Keratinocyte (primary cell): Measurements from ENCODE around the gene MMP2. TPM values are rescaled to one million over a fixed set of nuclear protein-coding genes. Genes with fewer than 3 reads are reported as not detected.

Source experiments
- DNase-seq: peaks from one replicate; pipeline ENCODE4 v3.0.0-alpha.2; 2011; ENCODE audit warnings: low read depth, missing footprints, low spot score
- FAIRE-seq: peaks from 2 replicates; lab custom pipeline; 2011; peaks lifted over from hg19 to GRCh38; lab: Jason Lieb, UNC
- H2AFZ ChIP-seq: 2 replicates; pipeline ENCODE4 v1.6.0; 2012; ENCODE audit warnings: low read length, control low read depth, inconsistent platforms; ENCODE audit not compliant: control insufficient read depth
- H3K27ac ChIP-seq: 2 replicates; pipeline ENCODE4 v1.5.1; 2011; ENCODE audit warnings: low read length; ENCODE audit not compliant: control insufficient read depth, insufficient read depth
- H3K27me3 ChIP-seq: 3 replicates; pipeline ENCODE4 v1.6.0; 2011; ENCODE audit warnings: low read length; ENCODE audit not compliant: control insufficient read depth, insufficient read depth; ENCODE audit errors: extremely low read depth
- H3K36me3 ChIP-seq, 2 experiments: 2 replicates in 1 of 2; 3 replicates in 1 of 2; pipeline ENCODE4 v1.5.1; 2011; ENCODE audit warnings: low read length in 2 of 2, mild to moderate bottlenecking in 1 of 2; ENCODE audit not compliant: control insufficient read depth in 2 of 2, insufficient read depth in 2 of 2; ENCODE audit errors: extremely low read depth in 1 of 2
- H3K4me1 ChIP-seq: 3 replicates; pipeline ENCODE4 v1.5.1; 2011; ENCODE audit warnings: low read length; ENCODE audit not compliant: control insufficient read depth, insufficient read depth; ENCODE audit errors: extremely low read depth
- H3K4me2 ChIP-seq: 3 replicates; pipeline ENCODE4 v1.6.0; 2011; ENCODE audit warnings: low read depth, low read length; ENCODE audit not compliant: control insufficient read depth, insufficient read depth; ENCODE audit errors: extremely low read depth
- H3K4me3 ChIP-seq, 3 experiments: fragments of 200-600 bp in 1 of 3; sonication (generic) in 1 of 3; 2 replicates in 2 of 3; 3 replicates in 1 of 3; pipeline ENCODE4 v1.5.1; 2011 to 2016; ENCODE audit warnings: low read length in 3 of 3, mild to moderate bottlenecking in 3 of 3, control low read depth in 2 of 3, inconsistent platforms in 1 of 3, low read depth in 1 of 3, mixed read lengths in 1 of 3, mixed run types in 1 of 3, moderate library complexity in 1 of 3; ENCODE audit not compliant: control insufficient read depth in 2 of 3, insufficient read depth in 2 of 3; ENCODE audit errors: extremely low read depth in 1 of 3
- H3K79me2 ChIP-seq: 2 replicates; pipeline ENCODE4 v1.6.0; 2012; ENCODE audit warnings: low read length; ENCODE audit not compliant: control insufficient read depth, insufficient read depth
- H3K9ac ChIP-seq: 3 replicates; pipeline ENCODE4 v1.6.0; 2011; ENCODE audit warnings: low read length; ENCODE audit not compliant: control insufficient read depth, insufficient read depth; ENCODE audit errors: extremely low read depth
- H3K9me1 ChIP-seq: 3 replicates; pipeline ENCODE4 v1.6.0; 2011; ENCODE audit warnings: low read length; ENCODE audit not compliant: control insufficient read depth, insufficient read depth; ENCODE audit errors: extremely low read depth
- H3K9me3 ChIP-seq: 2 replicates; pipeline ENCODE4 v1.5.1; 2012; ENCODE audit warnings: low read depth, low read length; ENCODE audit not compliant: control insufficient read depth
- H4K20me1 ChIP-seq: 3 replicates; pipeline ENCODE4 v1.6.0; 2011; ENCODE audit warnings: low read length; ENCODE audit not compliant: control insufficient read depth, insufficient read depth; ENCODE audit errors: extremely low read depth
- CTCF ChIP-seq, 3 experiments: IDR thresholded peaks in 1 of 3; conservative IDR thresholded peaks in 1 of 3; optimal IDR thresholded peaks in 1 of 3; 2 replicates in 2 of 3; 3 replicates in 1 of 3; pipeline versions ENCODE3 to v1.5.1; 2011; ENCODE audit warnings: low read length in 3 of 3, mild to moderate bottlenecking in 3 of 3, moderate library complexity in 2 of 3, control low read depth in 1 of 3, inconsistent platforms in 1 of 3; ENCODE audit not compliant: insufficient read depth in 2 of 3; ENCODE audit errors: extremely low read depth in 1 of 3
- EZH2 ChIP-seq: IDR thresholded peaks from one replicate; pipeline ENCODE4 v1.6.1; 2012; ENCODE audit warnings: inconsistent platforms, mild to moderate bottlenecking, low read length, moderate library complexity
- dilution Hi-C: fragments of 300-500 bp; cut with MboI; formaldehyde crosslinking; loops from one replicate; pipeline ENCODE4 v1.7.0; 2020; ENCODE audit warnings: low sequenced_read_pairs; ENCODE audit not compliant: extremely low pct_ligation_motif_present
- polyA plus RNA-seq, 5 experiments: library from polyadenylated mRNA; depleted of rRNA in 3 of 5; stranded (reverse) in 3 of 5; stranded (forward) in 1 of 5; unstranded in 1 of 5; fragments of >200 nt; gene quantifications; 1 replicate in 1 of 5; 2 replicates in 3 of 5; 3 replicates in 1 of 5; pipeline versions ENCODE4 v1.2.1 to v1.2.3, GENCODE V29; 2011 to 2012; ENCODE audit warnings: missing spikeins in 2 of 5, low read depth in 1 of 5, low replicate concordance in 1 of 5

MMP2 gene
- polyA plus RNA-seq, 1 donor (not counting 4 experiments of a cell fraction or from before 2014, with no cell fraction given), result 59.2 TPM

DNA sequence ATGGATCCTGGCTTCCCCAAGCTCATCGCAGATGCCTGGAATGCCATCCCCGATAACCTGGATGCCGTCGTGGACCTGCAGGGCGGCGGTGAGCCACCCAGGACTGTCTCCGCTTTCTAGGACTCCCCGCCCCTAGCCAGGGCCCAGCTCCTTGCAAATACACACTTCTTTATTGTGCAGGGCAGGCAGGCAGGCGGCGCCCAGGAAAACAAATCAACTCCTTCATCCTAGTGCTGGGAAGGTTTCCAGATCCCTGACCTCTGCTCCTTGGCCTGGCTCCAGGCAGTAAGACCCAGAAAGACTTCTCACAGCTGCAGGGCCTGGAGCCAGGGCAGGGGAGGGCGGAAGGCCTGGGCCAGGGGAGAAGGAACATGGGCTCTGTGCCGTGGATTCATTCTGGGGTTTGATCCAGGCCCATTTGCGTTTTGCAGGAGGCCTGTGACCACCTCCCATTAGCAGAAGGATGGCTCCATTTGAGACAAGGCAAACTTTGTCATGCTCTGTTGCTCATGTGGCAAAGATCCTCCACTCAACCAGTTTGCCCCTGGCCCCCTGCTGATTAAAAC is 23.9 kb downstream of the MMP2 start:
- no peaks in the 10 kb centered on the region for H3K9me3 ChIP-seq
- H3K4me2 ChIP-seq, result no peak overlapping the region
- no peaks in the 10 kb centered on the region for H3K79me2 ChIP-seq
- peak overlapping the region; percentile 10 for H3K9ac ChIP-seq
- no peak for DNase-seq
- FAIRE-seq, result no peak
- H3K4me1 ChIP-seq, result peaks cover 49% of the 10 kb centered on the region
- H3K36me3 ChIP-seq, result no peaks in the 10 kb centered on the region
- H3K27me3 ChIP-seq, result no peaks in the 10 kb centered on the region
- H3K4me3 ChIP-seq, result no peak overlapping the region
- dilution Hi-C loops, result no loop called here
- H4K20me1 ChIP-seq, result no peaks in the 10 kb centered on the region
- TF ChIP-seq CTCF (optimal IDR thresholded peaks at IDR 0.05 in 1 of 3, IDR thresholded peaks at IDR 0.05 in 1 of 3, conservative IDR thresholded peaks at IDR 0.05 in 1 of 3; ENCODE audit: extremely low read depth in 1 of 3, insufficient read depth in 2 of 3, low read length in 3 of 3), result no peak
- TF ChIP-seq EZH2, result no peak
- no peaks in the 10 kb centered on the region for H3K9me1 ChIP-seq
- H2AFZ ChIP-seq, result peak overlapping the region; percentile 41
- peak overlapping the region; percentile 23 for H3K27ac ChIP-seq

- FAIRE-seq (no peak), DNase-seq (no peak)
- TF ChIP-seq CTCF (optimal IDR thresholded peaks at IDR 0.05 in 1 of 3, IDR thresholded peaks at IDR 0.05 in 1 of 3, conservative IDR thresholded peaks at IDR 0.05 in 1 of 3; ENCODE audit: extremely low read depth in 1 of 3, insufficient read depth in 2 of 3, low read length in 3 of 3) (no peak), EZH2 (no peak)
- H3K9me1 ChIP-seq, result no peaks in the 10 kb centered on the region
- peaks cover 42% of the 10 kb centered on the region for H3K4me1 ChIP-seq
- no peaks in the 10 kb centered on the region for H3K79me2 ChIP-seq
- dilution Hi-C loops, result no loop called here
- no peak overlapping the region for H3K4me3 ChIP-seq
- H2AFZ ChIP-seq, result no peak overlapping the region
- H3K27ac ChIP-seq, result no peak overlapping the region
- H3K9ac ChIP-seq, result no peak overlapping the region
- H4K20me1 ChIP-seq, result no peaks in the 10 kb centered on the region
- H3K36me3 ChIP-seq, result no peaks in the 10 kb centered on the region
- H3K9me3 ChIP-seq, result no peaks in the 10 kb centered on the region
- H3K4me2 ChIP-seq, result no peak overlapping the region
- no peaks in the 10 kb centered on the region for H3K27me3 ChIP-seq
Measured at GRCh38 chr16:55503726-55504550, 24.9 kb downstream of the MMP2 start.
